Right lobe of liver (tissue), 6 donors: ENCODE measurements around the gene PTPN13. TPM values are rescaled to one million over a fixed set of nuclear protein-coding genes. Genes with fewer than 3 reads are reported as not detected.

Experiments
- ATAC-seq, 4 donors: fragments of 200-7000 bp; cut with Tn5 transposase; one replicate each; pipeline ENCODE4 v1.9.1; 2020; ENCODE audit warnings: mild to moderate bottlenecking in 4 of 4, moderate library complexity in 4 of 4
- DNase-seq, 3 donors: peaks; one replicate each; pipeline ENCODE4 v3.0.0-alpha.2; 2020
- H3K27ac ChIP-seq, 3 donors: fragments of 200-600 bp; one replicate each; pipeline ENCODE4 v1.8.0; 2022
- H3K27me3 ChIP-seq, 2 donors: fragments of 200-600 bp; one replicate each; pipeline ENCODE4 v1.8.0; 2022
- H3K36me3 ChIP-seq, 4 donors: fragments of 200-600 bp; sonication (generic) in 1 of 4; one replicate each; pipeline versions ENCODE4 v1.5.1 to v1.8.0; 2017 to 2022; ENCODE audit warnings: control low read depth in 1 of 4
- H3K4me1 ChIP-seq, 4 donors: fragments of 200-600 bp; sonication (generic) in 1 of 4; one replicate each; pipeline versions ENCODE4 v1.5.1 to v1.8.0; 2017 to 2022; ENCODE audit warnings: control low read depth in 1 of 4
- H3K4me3 ChIP-seq, 3 donors: fragments of 200-600 bp; one replicate each; pipeline ENCODE4 v1.8.0; 2022
- H3K9me3 ChIP-seq, 4 donors: fragments of 200-600 bp; sonication (generic) in 1 of 4; one replicate each; pipeline versions ENCODE4 v1.5.1 to v1.8.0; 2017 to 2022; ENCODE audit warnings: control low read depth in 1 of 4
- CTCF ChIP-seq, 4 donors: fragments of 200-600 bp in 3 of 4; fragments of 450-650 bp in 1 of 4; IDR thresholded peaks; one replicate each; pipeline versions ENCODE4 v1.5.1 to v1.8.0; 2016 to 2022; ENCODE audit warnings: antibody characterized with exemption in 4 of 4, mild to moderate bottlenecking in 2 of 4
- POLR2A ChIP-seq: fragments of 450-650 bp; IDR thresholded peaks from one replicate; pipeline ENCODE4 v1.6.1; 2017; ENCODE audit warnings: antibody characterized with exemption, mild to moderate bottlenecking
- WGBS: methylation state at CpG from one replicate; pipeline ENCODE4 v1.1.6; 2018; ENCODE audit warnings: low coverage, low lambda C conversion rate; ENCODE audit not compliant: insufficient coverage; ENCODE audit errors: missing lambda C conversion rate; 5-methylcytosine and 5-hydroxymethylcytosine counted together
- intact Hi-C, 2 donors: fragments of 100-400 bp; cut with DNase I; formaldehyde crosslinking; loops; one replicate each; pipeline versions ENCODE4 v1.11.2 to v1.14.1; 2022
- total RNA-seq, 6 experiments: library from RNA; depleted of rRNA in 2 of 6; stranded (reverse); fragments of >200 nt in 2 of 6; fragmentation: NEBNext Ultra II Directional in 3 of 6; extraction: Animal tissue kit (Norgen Biotek cat#: 25700) in 3 of 6; gene quantifications; one replicate each; pipeline versions ENCODE4 v1.1.0 to v1.2.4, GENCODE V29; 2016 to 2023
- donor health status: DM: no; HTN: yes; CAD: no.
- donor health status: DM: no; HTN: no; CAD: no.
- donor health status: DM: no; HTN: no; CAD: no.
- donor health status: DM: no; HTN: yes; CAD: no.
- donor health status: DM: no; HTN: yes; CAD: no.

Gene PTPN13
- total RNA-seq, 6 experiments from 2014 or later = 0.73 to 2.2 (median 1.0) TPM

GRCh38 chr4:86586160-86586572 lies 7.9 kb upstream of the PTPN13 start:
- Histone ChIP-seq H3K4me3 (no peak overlapping the region), H3K36me3 (no peaks in the 10 kb centered on the region), H3K27me3 (no peaks in the 10 kb centered on the region), H3K9me3 (no peaks in the 10 kb centered on the region), H3K4me1 (no peaks in the 10 kb centered on the region), H3K27ac (no peak overlapping the region)
- no peak for TF ChIP-seq POLR2A
- no peak for TF ChIP-seq CTCF (IDR thresholded peaks at IDR 0.05)
- DNase-seq = no peak
- peak; percentile 32 to 46 (median 38) for ATAC-seq
- intact Hi-C loops = no loop called here
- WGBS = 28% methylated on average over 4 of the region's 4 CpGs

- Histone ChIP-seq H3K9me3 (no peaks in the 10 kb centered on the region), H3K4me1 (no peaks in the 10 kb centered on the region), H3K27me3 (no peaks in the 10 kb centered on the region), H3K4me3 (no peak overlapping the region), H3K27ac (no peak overlapping the region), H3K36me3 (no peaks in the 10 kb centered on the region)
- intact Hi-C loops = no loop called here
- ATAC-seq (no peak), DNase-seq (no peak)
- TF ChIP-seq POLR2A (no peak), CTCF (IDR thresholded peaks at IDR 0.05) (no peak)
- WGBS = 23% methylated on average over 7 of the region's 7 CpGs
Observed at GRCh38 chr4:86586626-86587380, 7.3 kb upstream of the PTPN13 start.

- Histone ChIP-seq H3K27ac (no peak overlapping the region), H3K4me3 (no peak overlapping the region), H3K4me1 (no peaks in the 10 kb centered on the region), H3K36me3 (no peaks in the 10 kb centered on the region), H3K9me3 (no peaks in the 10 kb centered on the region), H3K27me3 (no peaks in the 10 kb centered on the region)
- 56% methylated on average over 3 of the region's 3 CpGs for WGBS
- intact Hi-C loops = no loop called here
- no peak for TF ChIP-seq POLR2A
- TF ChIP-seq CTCF (IDR thresholded peaks at IDR 0.05) = no peak
- DNase-seq (no peak), ATAC-seq (no peak)
Observed at GRCh38 chr4:86587381-86588140, 6.6 kb upstream of the PTPN13 start.

GRCh38 chr4:86592553-86593249 lies 1.4 kb upstream of the PTPN13 start:
- no peak for DNase-seq
- ATAC-seq = no peak
- no peak overlapping the region for H3K4me3 ChIP-seq
- no peaks in the 10 kb centered on the region for H3K9me3 ChIP-seq
- H3K27ac ChIP-seq = no peak overlapping the region
- WGBS = 82% methylated on average over 3 of the region's 3 CpGs
- H3K27me3 ChIP-seq = peaks cover 2 to 24% of the 10 kb centered on the region in 2 donors
- no peak for TF ChIP-seq POLR2A
- no peaks in the 10 kb centered on the region for H3K36me3 ChIP-seq
- intact Hi-C loops = no loop called here
- peaks cover 0 to 13% (median 0%) of the 10 kb centered on the region in 4 donors for H3K4me1 ChIP-seq
